NCI-H1436 treated with DMSO at 0.1 percent for 48 hours (cell line): Measurements from ENCODE around the gene WDR77.

ENCODE experiments used
- DNase-seq: peaks from one replicate; lab custom pipeline; 2025; lab: John Stamatoyannopoulos, UW

Gene WDR77

DNA sequence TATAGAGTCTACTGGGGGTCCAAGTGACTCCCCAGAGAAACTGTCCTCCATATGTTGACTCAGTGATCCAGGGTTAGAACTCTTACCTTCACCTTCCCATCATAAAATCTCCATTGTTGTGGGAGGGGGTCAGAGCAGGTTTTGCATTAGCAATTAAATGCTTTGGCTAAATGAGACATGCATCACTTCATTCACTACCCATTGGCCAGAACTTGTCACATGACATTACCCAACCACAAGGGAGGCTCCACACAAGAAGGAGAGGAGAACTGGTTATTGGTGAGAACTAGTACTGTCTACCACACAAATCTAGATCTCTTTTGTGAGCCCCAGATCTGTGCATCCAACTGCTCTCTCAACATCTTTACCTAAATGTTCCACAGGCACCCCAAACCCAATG, 20.5 kb upstream of the WDR77 start:
- no peak for DNase-seq

- DNase-seq: no peak
Measured at GRCh38 chr1:111468717-111469100, 19.7 kb upstream of the WDR77 start.

DNA sequence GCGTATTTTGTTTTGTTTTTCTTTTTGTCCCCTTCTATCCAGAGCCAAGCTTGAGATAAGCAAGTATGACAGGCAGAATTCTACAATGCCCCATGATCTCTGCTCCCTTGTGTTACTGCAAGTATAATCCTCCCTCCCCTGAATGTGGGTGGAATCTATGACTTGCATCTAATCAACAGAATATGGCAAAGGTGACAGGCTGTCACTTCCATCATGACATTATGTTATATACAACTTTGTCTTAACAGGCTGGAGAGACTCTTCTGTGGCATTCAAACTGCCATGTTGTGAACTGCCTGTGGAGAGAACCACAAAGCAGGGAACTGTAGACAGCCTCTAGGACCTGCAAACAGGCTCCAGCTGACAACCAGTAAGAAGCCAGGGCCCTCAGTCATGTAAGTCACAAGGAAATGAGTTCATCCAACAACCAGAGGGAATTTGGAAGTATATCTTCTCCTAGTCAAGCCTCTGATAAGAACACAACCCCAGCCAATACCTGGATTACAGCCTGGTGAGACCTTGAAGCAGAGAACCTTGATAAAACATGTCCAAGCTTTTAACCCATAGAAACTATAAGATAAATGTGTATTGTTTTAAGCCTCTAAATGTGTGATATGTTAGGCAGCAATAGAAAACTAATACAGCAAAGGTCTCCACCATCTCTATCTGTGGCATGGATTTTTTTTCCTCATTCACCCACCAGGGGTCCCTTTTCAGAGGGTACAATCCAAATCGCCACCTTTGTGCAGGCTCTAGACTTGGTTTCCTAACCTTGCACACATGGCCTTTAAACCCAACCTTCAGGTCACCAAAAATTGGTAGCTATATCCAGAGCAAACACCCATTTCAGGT, 19.0 kb upstream of the WDR77 start:
- no peak for DNase-seq

DNA sequence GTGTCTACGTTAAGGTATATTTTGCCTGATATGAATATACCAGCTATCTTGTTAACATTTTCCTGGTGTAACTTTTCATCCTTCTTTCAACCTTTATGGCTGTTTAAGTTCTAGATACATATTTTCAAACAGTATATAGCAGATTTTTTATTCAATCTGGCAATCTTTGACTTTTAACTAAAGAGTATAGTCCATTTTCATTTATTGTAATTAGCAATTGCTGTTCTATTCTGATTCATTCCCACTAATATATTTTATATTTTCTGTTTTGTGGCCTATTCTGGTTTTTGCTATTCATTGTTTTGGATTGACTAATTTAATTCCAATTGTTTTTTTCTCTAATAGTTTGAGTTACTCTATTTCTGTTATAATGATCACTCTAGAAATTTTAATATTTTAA, 17.4 kb upstream of the WDR77 start:
- DNase-seq: no peak

GRCh38 chr1:111465754-111466153, 16.7 kb upstream of the WDR77 start:
- DNase-seq: no peak

DNA sequence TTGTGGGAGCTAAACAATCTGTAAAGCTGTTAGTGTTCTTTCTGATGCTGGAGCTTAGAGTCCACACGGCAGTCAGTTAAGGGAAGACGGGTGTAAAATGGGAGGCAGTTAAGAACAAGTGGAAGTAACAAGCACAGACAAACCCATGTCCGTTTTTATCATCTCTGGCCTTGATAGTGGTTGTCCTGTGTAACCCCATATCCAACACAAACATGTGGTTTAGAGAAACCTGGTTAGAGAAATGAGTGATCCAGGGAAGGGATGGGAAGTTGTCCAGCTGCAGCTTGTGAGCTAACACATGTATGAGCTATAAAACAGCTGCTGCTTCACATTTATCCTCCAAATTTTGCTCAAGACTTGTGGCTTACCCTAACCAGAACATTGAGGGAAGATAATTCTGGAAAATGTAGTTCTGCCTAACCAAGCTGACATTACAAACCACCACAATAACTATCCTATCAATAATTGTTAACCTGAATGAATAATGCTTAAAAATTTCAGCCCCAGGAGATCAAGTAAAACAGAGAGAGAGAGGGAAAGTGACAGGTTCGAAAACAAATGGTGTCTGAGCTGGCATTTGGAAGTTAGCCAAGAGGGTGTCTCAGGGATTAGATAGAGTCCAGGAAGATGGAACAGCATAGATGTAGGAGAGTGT, 14.1 kb upstream of the WDR77 start:
- no peak for DNase-seq

DNA sequence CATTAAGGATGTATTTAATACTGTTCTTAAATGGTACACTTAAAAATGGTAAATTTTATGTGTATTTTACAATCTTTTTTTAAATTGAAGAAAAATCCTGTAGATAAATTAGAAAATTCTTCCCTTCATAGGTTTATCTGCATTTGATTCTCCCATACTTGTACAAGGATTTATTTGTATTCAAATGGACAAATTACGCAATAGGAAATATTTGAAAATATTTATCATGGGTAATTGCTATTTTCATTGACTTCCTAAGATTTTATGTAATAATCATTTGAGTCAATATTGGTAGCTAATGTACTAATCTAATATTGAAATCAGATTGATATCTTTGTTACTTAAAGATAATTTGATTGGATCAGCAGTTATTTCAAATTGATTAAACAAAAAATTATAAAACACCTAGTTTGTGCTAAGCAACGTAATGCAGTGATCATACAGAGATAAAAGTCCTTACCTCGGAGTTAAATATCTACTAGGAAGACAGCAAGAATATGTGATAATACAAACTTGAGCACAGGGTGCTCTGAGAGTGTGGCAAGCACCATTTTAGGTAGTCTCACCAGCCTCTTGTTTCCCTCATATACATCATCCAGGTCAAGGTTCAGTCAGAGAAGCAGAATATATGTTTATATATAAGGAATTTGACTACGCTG, 13.4 kb upstream of the WDR77 start:
- DNase-seq: no peak

GRCh38 chr1:111461765-111462164, 12.7 kb upstream of the WDR77 start:
- no peak for DNase-seq

DNA sequence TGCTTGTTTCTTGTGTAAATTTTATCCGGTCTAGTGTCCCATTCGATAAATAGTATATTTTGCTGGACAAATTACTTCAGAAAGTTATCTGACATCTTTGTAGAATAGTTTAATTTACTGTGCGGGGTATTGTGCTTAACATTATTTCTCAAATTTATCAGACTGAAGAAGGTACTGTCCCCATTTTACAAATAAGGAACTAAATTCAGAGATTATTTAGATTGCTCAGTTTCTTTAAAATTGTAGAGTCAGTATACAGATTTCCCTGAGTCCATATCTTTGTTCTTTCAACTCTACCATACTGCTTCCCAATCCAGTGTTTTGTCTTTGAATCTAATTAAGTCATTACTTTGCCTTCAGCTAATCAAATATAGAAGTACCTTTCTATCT, 6.6 kb upstream of the WDR77 start:
- no peak for DNase-seq

GRCh38 chr1:111454859-111455641, 6.0 kb upstream of the WDR77 start:
- no peak for DNase-seq

GRCh38 chr1:111453706-111454105, 4.7 kb upstream of the WDR77 start:
- no peak for DNase-seq

DNA sequence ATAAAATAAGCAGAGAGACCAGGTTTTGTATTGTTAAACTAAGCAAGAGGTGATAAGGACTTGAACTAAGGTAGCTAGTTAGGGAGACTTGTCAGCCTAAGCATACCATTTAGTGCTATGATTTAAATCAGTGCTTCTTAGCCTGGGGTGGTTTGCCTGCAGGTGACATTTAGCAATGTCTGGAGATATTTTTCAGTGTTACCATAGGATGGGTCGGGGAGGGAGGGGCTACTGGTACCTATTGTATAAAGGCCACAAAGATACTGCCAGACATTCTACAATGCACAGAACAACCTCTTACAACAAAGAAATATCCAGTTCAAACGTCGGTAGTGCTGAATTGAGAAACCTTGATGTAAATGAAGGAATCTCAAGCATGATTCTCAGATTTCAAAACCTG, 3.5 kb upstream of the WDR77 start:
- no peak for DNase-seq

DNA sequence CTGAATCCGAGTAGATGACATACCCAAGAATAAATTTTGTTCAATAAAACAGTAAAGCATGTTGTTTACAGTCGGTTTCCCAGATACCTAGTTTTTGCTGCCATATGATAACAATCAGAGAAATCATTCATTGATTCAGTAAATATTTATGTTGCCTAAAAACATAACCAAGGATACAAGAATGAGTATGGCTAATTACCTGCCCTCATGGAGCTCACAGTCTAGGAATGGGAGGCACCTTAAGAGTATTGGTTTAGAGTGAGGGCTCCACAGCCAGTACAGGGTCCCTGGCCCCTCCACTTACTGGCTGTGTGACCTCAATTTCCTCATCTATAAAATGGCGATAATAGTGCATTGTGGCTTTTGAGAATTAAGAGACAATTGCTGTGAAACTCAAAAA, 1.1 kb upstream of the WDR77 start:
- DNase-seq: no peak

GRCh38 chr1:111449703-111450017, 604 bp upstream of the WDR77 start:
- DNase-seq: no peak

DNA sequence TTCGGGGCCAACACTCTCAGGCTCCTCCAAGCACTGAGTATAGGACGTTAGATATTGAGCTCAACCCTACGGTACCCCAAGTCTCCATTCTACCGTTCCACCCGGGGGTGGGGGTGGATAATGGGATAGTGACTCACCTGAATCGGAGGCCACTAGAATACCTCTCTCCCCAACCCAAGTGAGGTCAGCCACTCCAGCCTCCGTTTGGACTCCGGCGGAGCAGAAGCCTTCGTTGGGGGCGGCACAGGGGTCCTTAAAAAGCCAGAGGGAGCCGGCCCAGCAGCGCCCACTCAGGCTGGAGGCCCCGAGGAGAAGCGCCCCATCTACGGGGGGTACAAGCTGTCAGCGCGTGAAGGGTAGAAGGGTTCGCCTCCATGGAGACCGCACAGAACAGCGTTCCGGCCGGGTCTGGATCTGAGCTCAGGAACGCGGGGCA, 556 bp downstream of the WDR77 start:
- no peak for DNase-seq

DNA sequence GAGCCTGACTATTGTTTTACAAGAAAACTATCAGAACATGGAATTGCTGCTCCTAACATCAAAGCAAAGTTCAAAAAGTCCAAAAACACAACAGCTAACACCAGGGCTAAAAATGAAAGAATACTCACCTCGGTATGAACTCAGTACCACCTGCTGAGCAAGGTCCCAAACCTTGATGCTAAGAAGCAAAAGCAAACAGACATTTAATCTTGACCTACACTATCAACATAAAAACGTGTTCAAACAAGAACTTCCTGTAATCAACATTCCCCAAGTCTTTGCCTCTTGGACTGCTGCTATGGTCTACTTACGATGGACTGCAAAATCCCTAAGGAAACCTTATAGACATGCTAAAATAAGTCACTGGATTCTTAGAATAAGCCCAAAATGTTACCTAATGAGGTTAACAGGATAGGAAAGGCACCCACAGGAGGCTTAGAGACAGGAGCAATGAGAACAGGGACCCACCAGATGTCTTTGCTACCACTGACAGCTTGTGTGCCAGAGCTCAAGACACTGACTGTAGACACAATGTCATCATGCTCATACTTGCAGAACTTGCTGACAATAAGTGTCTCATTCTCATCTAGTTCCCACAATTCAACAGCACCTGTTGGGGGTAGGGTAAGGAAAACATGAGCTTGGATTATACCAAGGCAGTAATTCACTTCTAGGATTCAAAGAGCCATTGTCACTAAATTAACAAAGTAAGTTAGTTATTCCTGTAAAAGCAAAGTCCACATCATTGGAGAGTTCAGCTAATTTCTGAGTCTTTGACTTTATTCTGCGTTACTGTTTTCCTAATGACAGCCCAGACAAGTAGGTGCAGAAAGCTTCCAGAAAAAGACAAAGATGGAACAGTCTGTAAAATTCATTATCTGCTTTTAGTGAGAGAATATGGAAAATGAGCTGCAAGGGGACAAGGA, 1.8 kb downstream of the WDR77 start:
- DNase-seq: no peak

GRCh38 chr1:111446546-111446945, 2.5 kb downstream of the WDR77 start:
- DNase-seq: no peak

DNA sequence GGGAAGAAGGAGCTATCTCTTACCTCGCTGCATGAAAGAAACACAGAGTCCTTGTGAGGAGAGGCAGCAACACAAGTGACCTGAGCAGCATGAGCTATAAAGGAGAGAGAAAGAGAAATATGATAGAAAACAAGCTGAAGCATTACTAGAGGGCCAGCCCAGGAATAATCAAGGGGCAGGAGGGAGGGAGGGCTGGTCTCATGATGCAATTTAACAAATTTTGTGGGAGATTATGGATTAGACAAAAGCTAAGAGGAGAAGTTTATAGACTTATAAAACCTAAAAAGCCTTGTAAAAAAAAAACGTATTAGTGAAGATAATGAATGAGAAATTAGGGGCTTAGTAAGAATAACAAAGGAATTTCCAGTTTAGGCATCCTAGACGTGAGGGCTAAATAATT, 5.0 kb downstream of the WDR77 start:
- no peak for DNase-seq

GRCh38 chr1:111442457-111442856, 6.6 kb downstream of the WDR77 start:
- DNase-seq: no peak

DNA sequence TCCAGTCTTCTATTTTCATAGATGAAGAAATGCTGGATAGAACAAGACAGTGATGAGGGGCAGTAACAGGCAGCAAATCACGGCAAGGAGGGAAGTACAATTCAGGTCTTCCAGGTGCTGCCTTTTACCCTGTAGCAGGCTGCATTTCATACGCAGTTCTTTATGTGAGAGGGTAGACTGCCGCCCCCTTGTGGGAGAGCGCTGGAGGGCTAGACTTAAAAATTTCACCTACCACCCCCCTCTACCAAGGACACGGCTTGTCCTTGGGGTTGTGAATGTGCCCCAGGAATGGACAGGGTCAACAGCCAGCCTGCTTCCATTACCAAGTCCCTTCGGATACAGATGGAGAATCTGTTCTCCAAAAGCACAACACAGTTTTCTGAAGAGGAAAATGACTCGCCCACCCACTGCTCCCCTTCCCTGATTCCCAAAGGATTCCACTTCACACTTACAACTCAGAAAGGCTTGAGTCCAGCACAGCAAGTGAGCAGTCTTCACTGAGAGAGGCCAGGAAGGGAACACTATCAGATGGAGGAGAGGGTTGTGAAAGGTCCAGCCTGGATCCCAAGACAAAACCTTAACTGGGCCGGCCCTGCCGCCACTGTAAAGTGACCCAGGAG, 7.4 kb downstream of the WDR77 start:
- DNase-seq: no peak
